Measurements from ENCODE around the gene NPC2.

NPC2 gene

DNA sequence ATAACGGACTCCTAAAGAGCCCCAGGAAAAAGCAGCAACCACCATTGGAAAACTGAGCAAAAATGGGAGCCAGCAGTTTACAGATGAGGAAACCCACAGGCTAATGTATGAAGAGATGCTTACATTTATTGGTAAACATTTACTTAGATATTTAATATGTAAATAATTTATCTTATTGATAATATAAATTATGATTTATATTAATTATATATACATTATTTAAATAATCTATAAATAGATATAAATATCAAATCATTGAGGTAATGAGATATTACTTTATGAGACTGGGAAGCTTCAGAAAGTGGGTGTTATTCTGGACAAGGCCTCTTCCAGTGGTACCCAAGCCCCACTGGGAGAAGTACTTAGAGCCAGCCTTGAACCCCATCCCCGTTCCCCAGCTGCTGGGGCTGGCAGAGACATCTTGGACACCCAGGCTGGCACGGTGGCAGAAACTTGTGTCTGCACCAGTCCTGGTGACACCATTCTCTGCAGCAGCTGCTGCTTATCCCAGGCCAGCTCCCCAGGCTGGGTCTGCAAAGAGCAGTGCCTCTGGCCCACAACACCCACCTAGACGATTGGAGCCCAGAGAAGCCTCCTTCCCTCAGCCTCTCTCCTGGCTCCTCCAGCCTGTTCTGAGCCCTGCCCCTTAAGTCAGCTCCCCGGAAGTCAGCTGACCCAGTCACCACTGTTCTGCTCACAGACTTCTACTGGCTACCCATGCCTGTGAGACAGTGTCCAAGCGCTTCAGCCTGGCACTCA, 26.4 kb upstream of the NPC2 start:
- DNase-seq (ENCODE audit: low read depth): no peak

DNA sequence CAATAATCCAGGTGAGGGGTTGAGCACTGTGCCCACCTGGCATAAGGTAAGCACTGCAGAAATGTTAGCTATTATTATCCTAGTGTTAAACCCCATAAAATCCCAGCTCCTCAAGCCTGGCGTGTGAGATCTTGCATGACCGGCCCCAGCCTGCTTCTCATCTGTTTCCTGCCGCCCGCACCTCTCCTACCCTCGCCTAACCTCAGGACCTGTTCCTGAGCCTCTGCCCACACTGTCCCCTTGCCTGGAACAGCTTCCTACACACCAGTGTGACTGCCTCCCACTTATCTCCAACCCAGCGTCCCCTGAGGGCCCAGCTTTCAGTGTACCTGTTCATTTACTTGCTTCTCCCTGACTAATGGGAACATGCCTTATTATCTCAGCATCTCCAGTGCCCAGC, 25.1 kb upstream of the NPC2 start:
- DNase-seq (ENCODE audit: low read depth): no peak

DNA sequence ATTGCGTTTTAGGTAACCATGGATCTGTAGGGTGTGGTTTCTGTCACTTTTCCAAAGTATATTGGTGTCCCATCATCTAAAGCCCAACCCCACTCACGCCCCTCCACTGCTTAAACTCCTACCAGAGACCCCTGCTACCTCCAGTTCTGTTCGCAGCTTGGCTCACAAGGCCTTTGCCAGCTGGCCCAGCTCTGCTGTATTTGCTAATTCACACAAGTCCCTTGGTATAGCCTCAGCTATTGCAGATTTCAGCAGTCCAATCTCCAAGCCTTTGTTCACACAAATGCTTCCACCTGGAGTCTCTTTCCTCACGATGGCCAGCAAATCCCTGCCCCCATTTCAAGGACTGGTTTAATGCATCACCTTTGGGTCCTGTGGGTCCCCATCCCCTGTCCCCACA, 24.6 kb upstream of the NPC2 start:
- DNase-seq (ENCODE audit: low read depth): no peak

DNA sequence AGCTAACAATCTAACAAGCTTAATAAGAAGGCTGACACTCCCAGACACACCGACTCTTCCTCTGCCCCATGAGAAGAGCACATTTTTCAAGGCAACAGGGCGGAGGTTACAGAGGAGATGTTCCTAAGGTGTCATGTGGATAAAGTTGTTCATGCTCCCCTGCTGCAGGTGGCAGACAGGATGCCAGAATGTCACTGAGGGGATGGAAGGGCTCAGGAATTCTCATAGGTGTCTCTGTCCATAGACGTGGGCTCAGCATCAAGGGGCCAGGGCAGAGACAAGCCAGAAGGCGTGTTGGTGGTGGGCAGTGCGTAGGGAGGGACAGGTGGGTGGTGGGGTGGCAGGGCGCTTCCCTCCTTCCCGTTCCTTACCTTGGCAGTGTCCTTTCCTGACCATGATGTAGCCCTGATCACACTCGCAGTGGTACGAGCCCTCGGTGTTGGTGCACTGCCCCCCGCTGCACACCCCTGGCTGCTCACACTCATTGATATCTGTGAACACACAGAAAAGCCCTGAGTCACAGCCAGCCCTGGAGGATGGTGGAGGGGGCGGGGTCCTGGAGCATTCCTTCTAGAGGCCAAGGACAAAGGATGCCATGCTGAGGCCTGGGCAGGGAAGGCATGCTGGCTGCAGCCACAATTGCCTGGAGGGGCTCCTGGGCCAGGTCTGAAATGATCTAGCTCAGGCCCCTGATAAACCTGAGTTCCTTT, 23.5 kb upstream of the NPC2 start:
- no peak for DNase-seq (ENCODE audit: low read depth)

DNA sequence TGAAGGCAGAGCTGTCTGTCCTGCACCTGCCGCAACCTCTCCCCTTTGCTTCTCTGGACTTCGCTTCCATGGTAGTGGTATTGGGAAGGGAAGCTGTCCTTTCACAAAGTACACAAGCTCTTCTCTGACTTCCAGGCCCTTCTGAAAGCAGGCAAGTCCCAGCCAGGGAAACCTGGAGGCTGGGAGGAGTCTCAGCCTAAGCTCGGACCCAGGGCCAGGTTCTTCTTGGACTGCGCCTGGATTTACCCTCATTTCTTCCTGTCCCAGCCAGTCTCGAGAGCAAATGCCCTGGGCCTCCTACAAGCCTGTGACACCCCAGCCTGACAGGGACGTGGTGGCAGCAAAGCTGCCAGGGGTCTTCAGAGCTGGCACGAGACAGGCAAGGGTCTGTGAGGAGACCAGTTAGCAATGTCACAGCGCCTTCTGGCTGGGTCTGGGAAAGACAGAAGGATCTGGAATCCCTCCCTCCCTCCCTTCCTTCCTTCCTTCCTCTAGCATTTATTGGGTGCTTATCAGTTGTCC, 22.8 kb upstream of the NPC2 start:
- no peak for DNase-seq (ENCODE audit: low read depth)

DNA sequence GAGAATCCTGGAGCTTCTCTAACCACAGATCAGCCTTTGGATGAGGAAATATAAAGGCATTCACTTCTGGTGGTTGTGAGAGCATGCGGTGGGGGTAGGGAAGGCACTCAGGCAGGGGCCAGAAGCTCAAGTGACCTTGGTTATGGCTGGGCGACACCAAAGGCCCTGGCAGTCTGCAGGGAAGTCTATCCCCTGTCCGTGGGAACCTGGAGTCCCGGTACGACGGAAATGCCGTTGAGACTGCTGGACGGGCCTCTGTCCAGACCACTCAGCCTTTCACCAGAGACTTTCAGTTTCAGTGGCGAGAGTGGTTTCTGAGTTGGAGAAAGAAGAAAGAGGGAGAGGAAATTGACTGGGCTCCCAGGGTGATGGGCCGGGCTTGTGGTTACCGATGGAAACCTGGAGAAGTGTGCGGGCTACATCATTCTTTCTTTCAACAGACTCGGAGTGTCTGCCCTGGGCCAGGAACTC, 21.4 kb upstream of the NPC2 start:
- DNase-seq (ENCODE audit: low read depth): no peak

DNA sequence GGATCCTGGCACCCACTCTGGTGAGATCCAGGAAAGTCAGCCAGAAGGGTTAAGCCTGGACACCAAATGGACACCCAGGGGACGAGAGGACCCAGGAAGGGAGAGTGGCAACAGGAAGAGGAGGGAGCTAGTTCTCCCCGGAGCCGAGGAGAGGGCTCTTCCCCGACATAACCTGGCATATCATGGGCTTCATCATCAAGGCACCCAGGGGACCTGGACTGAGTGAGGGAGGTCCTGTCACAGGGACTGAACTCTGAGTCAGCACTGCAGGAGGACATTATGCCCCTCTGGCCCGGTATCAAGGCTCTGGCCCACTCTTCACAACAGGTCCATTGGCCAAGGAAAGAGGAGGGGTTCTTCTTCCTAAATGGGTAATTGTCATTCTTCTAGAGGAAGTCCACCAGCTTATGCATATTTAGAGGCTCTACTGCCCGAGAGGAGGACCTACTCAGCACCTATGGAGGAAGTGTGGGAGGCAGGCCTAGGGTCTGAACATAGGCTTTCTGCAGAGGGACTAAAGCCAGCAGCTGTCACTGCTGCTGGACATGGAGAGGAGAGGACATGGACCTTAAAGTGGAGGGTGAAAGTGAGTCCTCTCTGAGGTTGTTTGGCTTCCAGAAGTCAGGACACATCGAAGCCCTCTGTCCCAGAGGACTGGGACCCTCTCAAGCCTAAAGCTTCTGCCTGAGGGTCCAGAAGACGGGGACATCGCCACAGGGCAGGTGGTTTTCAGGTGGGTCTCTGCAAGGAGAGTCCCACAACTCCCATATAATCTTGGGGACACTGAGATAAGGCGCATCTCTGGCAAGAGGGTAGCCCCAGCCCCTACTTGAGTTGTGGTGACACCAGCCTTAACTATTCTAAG, 19.1 kb upstream of the NPC2 start:
- no peak for DNase-seq (ENCODE audit: low read depth)

DNA sequence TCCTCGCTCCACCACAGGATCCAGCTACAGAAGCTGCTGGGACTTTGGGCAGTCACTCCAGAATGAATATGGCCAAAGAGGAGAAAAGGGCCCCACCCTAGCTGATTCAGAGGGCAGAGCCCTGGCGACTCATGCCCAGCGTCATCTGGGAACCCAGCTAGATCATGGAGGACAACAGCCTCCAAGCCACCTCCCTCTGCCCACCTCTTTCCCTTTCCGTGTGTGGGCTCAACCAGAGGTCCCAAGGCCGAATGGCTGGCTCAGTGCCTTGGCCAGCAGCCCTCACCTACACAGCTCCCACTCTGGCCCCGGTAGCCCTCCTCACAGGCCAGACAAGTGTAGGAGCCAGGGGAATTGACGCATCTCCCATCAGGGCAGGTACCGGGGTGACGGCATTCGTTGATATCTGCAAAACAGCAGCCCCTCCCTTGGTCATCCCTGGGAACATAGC, 17.9 kb upstream of the NPC2 start:
- no peak for DNase-seq (ENCODE audit: low read depth)

DNA sequence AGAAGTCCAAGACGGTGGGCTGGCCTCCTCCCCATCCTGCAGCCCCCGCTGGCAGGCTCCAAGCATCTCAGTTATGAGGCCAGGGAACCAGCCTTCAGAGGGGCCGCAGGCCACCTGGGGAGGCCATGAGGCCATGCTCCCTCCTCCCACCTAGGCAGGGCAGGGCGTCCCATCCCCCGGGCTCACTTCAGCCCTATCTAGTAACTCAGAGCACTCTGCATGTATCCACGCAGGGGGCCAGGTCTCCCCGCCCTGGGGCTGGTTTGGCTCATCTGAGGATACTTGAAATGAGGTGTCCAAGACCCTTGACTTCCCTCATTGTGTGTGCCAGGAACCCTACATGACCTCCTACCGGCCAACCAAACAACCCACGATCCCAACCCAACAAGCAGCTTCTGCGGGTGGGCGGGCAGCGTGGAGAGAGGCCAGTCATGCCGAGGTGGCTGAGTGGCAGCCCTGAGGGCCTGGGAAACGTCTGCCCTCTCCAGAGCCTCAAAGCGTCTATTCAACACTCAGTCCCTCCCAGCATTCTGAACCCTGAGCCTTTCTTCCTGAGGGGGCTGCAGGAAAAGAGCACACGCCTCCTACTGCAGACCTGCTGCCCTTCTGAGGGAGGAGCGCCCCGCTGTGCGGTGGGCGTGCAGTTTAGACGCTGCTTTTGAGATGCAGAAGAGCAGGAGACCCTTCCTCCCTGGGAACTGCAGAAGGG, 17.3 kb upstream of the NPC2 start:
- no peak for DNase-seq (ENCODE audit: low read depth)

DNA sequence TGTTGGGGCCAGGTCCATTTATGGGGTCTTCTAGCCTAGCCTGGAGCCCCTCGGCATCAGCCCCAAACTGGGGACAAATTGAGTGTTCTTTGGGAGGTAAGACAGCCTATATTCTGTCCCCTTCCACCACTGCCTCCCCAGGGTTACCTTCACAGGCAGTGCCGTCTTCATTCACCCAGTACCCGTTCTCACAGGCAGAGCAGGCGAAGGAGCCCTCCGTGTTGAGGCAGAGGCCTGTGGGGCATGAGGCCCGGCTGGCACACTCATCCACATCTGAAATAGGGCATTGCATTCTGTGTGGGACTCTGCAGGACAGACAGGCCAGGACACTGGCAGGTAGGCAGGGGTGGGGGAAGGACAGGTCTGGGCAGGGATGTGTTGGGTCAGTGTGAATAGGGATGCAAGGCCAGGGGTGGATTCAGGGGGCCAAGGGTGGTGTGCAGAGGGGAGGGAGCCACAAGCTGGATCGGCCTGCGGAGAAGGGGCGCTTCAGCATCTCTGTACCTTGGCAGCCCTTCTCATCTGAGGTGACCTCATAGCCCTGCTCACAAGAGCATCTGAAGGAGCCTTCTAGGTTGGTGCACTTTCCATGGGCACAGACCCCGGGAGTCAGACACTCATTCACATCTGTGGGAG, 16.6 kb upstream of the NPC2 start:
- DNase-seq (ENCODE audit: low read depth): no peak

DNA sequence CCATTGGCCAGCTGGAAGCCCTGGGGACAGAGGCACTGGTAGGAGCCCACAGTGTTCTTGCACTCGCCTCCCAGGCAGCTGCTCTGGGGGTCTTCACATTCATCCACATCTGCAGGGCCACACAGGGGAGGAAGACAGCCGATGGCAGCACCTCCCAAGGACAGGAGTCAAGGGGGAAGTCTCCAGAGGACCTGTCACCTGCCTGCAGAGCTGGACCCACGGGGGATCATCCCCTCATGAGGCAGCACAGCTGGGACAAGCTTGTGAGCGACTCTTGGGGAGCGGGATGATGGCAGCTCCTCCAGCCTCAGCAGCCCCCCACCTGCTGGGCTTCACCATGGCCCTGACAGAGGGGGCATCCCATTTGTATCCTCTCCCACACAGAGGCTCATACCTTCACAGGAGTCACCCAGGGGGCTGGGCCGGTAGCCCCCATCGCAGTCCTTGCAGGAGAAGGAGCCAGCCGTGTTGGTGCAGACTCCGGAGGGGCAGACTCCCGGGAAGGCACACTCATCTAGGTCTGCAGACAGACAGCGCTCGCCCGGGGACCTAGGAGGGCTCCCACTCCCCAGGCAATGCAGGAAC, 15.8 kb upstream of the NPC2 start:
- no peak for DNase-seq (ENCODE audit: low read depth)

DNA sequence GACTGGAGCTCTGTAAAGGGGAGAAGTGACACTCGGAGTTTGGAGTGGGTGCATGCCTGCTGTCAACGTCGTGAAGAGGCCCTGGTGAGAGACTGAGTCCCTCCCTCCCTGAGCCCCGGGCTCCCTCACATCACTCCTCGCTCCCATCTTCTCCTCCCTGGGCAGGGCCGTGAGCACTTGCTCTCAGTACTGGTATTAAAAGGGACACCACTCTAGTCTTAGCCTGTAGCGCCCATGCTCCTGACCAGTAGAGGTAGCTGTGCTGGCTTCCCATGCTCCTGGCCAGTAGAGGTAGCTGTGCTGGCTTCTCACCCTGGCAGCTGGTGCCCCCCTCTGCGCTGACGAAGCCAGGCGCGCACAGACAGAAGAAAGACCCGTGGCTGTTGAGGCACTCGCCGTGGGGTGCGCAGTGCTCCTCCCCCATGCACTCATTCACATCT, 15.2 kb upstream of the NPC2 start:
- DNase-seq (ENCODE audit: low read depth): no peak

DNA sequence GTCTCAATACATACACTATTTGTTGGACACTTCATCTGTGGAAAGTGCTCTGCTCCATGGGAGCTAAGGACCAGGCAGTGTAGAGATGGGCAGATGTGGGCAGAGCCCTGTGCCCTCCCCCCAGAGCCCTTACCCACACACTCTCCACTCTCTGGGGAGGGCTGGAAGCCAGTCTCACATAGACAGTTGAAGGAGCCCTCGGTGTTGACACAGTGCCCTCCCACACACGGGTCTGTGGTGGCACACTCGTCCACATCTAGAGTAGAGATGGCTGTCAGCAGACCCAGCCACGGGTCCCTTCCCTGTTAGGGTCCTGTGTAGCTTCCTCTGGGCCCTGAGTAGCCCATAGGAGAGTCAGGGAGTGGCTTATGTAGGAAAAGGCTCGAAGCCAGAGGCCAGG, 14.7 kb upstream of the NPC2 start:
- DNase-seq (ENCODE audit: low read depth): no peak

DNA sequence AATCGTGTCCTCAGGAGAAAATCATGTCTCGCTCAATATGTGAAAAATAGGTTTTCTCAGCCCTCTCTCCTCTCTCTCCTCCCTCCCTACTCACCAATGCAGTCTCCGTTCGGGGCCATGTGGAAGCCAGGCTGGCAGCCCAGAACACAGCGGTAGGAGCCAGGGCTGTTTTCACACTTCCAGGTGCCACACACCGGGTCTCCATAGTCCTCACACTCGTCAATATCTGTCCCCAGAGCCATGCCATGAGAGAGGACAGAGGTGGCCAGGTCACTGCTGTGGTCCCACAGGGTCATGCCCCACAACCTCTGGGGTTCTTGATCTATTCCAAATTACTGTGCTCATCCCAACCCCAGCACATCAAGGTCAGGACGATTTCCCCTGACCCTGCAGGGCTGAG, 14.0 kb upstream of the NPC2 start:
- no peak for DNase-seq (ENCODE audit: low read depth)

DNA sequence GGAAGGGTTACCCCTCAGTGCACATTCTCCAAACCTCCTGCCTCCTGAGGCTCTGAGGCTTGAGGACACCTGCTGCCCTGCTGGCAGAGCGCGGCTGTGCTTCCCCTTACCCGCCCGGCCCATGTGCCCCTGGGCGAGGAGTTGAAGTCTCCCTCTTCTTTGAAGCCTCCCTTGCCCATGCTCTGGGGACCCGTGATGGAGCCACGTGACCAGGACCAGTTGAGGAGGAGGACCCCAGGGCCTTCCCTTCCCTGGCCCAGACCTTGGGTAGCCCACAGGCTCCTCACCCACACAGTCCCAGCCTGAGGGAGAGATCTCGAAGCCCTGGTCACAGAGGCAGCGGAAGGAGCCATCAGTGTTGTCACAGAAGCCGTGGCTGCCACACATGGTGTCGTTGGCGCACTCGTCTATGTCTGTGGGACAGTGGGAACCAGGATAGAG, 13.3 kb upstream of the NPC2 start:
- no peak for DNase-seq (ENCODE audit: low read depth)

DNA sequence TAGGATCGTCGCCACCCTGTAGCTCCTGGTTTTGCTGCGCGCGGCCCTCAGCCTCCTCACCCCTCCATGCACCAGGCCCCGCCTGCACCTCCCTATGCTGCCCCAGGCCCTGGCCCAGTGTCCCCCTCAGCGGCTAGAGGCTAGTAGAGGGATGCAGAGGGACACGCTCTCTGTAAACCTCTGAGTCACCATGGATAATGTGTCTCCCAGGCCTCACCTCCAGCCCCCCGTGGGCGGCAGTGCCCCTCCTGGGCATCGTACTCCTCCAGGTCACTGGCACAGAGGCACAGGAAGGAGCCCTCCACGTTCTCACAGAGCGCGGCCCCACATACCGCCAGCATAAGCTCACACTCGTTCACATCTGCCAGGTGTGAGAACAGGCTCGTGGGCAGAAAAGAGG, 12.7 kb upstream of the NPC2 start:
- no peak for DNase-seq (ENCODE audit: low read depth)

DNA sequence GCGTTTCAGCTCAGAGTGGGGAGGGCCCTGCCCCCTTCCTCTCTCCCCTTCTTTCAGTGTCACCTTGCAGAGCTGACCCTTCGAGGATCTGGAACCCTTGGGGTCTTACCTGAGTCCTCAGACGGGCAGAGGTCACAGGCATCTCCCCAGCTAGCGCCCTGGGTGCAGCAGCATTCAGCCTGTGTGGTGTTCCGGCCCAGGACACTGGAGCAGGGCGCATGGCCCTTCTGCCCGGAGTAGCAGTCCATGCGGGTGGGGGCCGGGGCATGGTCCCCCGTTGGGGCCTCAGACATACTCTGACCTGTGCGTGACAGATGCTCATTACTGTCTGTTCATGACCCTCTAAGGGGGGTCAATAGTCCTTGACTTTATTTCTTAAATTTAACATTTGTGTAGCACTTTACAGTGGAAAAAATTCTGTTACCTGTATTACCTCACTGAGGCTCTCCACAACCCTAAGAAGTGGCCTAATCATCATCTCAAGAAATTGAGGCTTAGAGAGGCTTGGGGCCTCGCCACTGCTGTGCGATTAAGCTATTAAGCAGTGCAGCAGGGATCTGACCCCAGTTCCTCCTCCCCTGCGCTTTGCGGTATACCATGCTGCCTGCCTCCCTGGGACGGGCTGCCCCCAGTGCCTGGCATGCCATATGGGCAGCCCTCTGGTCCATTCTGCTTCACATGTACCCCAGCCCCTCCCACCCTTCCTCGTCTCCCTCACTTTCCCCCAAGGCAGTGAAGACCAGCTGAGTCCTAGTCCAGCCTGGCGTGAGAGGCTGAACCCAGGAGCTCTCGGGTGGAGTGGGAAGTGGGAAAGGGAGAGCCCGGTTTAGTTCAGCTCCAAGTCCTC, 12.0 kb upstream of the NPC2 start:
- DNase-seq (ENCODE audit: low read depth): no peak

DNA sequence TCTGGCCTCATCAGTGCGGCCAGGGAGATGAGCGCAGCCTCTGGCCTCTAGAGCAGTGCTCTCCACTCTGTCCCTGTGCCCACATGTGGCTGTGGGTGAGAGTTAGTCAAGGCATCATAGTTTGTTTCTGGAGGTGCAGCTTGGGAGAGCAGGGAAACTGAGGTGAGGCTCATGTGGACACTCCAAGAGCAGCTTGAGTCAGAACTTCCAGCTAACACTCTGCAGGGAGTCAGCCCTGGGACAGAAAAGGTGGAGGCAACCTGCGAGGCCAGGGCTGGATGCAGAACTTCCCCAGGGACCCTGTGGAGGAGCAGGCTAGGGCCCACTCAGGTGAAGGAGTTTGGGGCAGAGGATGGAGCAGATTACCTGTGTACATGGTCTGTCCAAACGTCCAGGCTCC, 11.3 kb upstream of the NPC2 start:
- DNase-seq (ENCODE audit: low read depth): no peak

DNA sequence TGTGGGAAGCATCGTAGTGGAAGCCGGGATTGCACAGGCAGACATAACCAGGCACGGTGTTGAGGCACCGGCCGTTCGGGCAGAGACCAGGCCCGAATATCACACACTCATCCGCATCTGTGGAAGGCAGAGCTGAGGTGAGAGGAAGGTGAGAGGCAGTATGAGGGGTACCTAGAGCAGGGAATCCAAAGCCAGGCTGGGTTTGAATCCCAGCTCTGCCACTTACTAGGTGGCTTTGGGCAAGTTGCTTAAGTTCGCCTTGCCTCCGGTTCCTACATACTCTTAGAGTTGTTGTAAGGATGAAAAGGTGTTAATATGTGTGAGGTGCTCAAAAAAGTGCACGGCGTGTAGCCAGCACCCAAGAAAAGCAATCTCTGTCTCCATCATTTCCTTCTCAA, 10.8 kb upstream of the NPC2 start:
- no peak for DNase-seq (ENCODE audit: low read depth)
